Measurements from ENCODE around the gene KLHL30. TPM values are rescaled to one million over a fixed set of nuclear protein-coding genes. Genes with fewer than 3 reads are reported as not detected.

The KLHL30 gene
- total RNA-seq, 2 experiments from 2014 or later = 0.09 to 1.9 TPM

- no peak for DNase-seq (ENCODE audit: low spot score)
- Histone ChIP-seq H3K9me3 (ENCODE audit: low read length) (no peaks in the 10 kb centered on the region), H3K27ac (ENCODE audit: low read depth, low read length, poor library complexity, severe bottlenecking) (no peak overlapping the region), H3K4me3 (ENCODE audit: low read depth, low read length, poor library complexity, severe bottlenecking) (no peak overlapping the region), H4K20me1 (ENCODE audit: insufficient read depth, low read length) (0 out of 2 replicates have a peak, but pooled peaks cover 6% of the 10 kb centered on the region), H2AFZ (ENCODE audit: low read length) (no peak overlapping the region), H3K36me3 (ENCODE audit: insufficient read depth, low read length) (peaks cover 96% of the 10 kb centered on the region), H3K4me1 (ENCODE audit: insufficient read depth, low read length, poor library complexity, severe bottlenecking) (no peaks in the 10 kb centered on the region), H3K4me2 (ENCODE audit: low read length) (no peak overlapping the region), H3K9me2 (ENCODE audit: insufficient read depth, low read length) (no peaks in the 10 kb centered on the region), H3K79me2 (ENCODE audit: insufficient read depth, low read depth, low read length) (no peaks in the 10 kb centered on the region)
- ChIA-PET CTCF (ENCODE audit: unreplicated experiment) (no interaction called here), POLR2A (no interaction called here)
- intact Hi-C loops (cut with micrococcal nuclease; ENCODE audit: unreplicated experiment) = no loop called here
- TF ChIP-seq CTCF (conservative IDR thresholded peaks at IDR 0.05; ENCODE audit: low read length) (no peak), EZH2phosphoT487 (IDR thresholded peaks at IDR 0.05; ENCODE audit: borderline replicate concordance, low read depth, low read length) (no peak)
- no TSS peak for BruUV-seq (replicated peaks)
Measured at GRCh38 chr2:238180554-238180953, 42.1 kb downstream of the KLHL30 start.

- H4K20me1 ChIP-seq (ENCODE audit: insufficient read depth, low read length) = 0 out of 2 replicates have a peak, but pooled peaks cover 6% of the 10 kb centered on the region
- BruUV-seq (replicated peaks) = no TSS peak
- H3K9me3 ChIP-seq (ENCODE audit: low read length) = no peaks in the 10 kb centered on the region
- H2AFZ ChIP-seq (ENCODE audit: low read length) = no peak overlapping the region
- H3K4me1 ChIP-seq (ENCODE audit: insufficient read depth, low read length, poor library complexity, severe bottlenecking) = no peaks in the 10 kb centered on the region
- DNase-seq (ENCODE audit: low spot score) = no peak
- H3K4me2 ChIP-seq (ENCODE audit: low read length) = no peak overlapping the region
- POLR2A ChIA-PET = no interaction called here
- no peak overlapping the region for H3K27ac ChIP-seq (ENCODE audit: low read depth, low read length, poor library complexity, severe bottlenecking)
- TF ChIP-seq CTCF (conservative IDR thresholded peaks at IDR 0.05; ENCODE audit: low read length) (no peak), EZH2phosphoT487 (IDR thresholded peaks at IDR 0.05; ENCODE audit: borderline replicate concordance, low read depth, low read length) (no peak)
- peaks cover 98% of the 10 kb centered on the region for H3K36me3 ChIP-seq (ENCODE audit: insufficient read depth, low read length)
- no peaks in the 10 kb centered on the region for H3K9me2 ChIP-seq (ENCODE audit: insufficient read depth, low read length)
- CTCF ChIA-PET (ENCODE audit: unreplicated experiment) = no interaction called here
- intact Hi-C loops (cut with micrococcal nuclease; ENCODE audit: unreplicated experiment) = no loop called here
- no peaks in the 10 kb centered on the region for H3K79me2 ChIP-seq (ENCODE audit: insufficient read depth, low read depth, low read length)
- H3K4me3 ChIP-seq (ENCODE audit: low read depth, low read length, poor library complexity, severe bottlenecking) = no peak overlapping the region
Measured at GRCh38 chr2:238182362-238182761, 43.9 kb downstream of the KLHL30 start.

- H3K27ac ChIP-seq (ENCODE audit: low read depth, low read length, poor library complexity, severe bottlenecking) = no peak overlapping the region
- no peak overlapping the region for H3K4me3 ChIP-seq (ENCODE audit: low read depth, low read length, poor library complexity, severe bottlenecking)
- no peaks in the 10 kb centered on the region for H3K9me3 ChIP-seq (ENCODE audit: low read length)
- DNase-seq (ENCODE audit: low spot score) = no peak
- POLR2A ChIA-PET = no interaction called here
- H3K36me3 ChIP-seq (ENCODE audit: insufficient read depth, low read length) = peaks cover 98% of the 10 kb centered on the region
- H3K9me2 ChIP-seq (ENCODE audit: insufficient read depth, low read length) = no peaks in the 10 kb centered on the region
- no peak overlapping the region for H3K4me2 ChIP-seq (ENCODE audit: low read length)
- no TSS peak for BruUV-seq (replicated peaks)
- intact Hi-C loops (cut with micrococcal nuclease; ENCODE audit: unreplicated experiment) = no loop called here
- TF ChIP-seq EZH2phosphoT487 (IDR thresholded peaks at IDR 0.05; ENCODE audit: borderline replicate concordance, low read depth, low read length) (no peak), CTCF (conservative IDR thresholded peaks at IDR 0.05; ENCODE audit: low read length) (no peak)
- CTCF ChIA-PET (ENCODE audit: unreplicated experiment) = interaction anchor here (0.5 kb wide), 1 partner anchor 161 kb away, joined by 3 read pairs; no protein-coding TSS in a partner anchor
- H4K20me1 ChIP-seq (ENCODE audit: insufficient read depth, low read length) = 0 out of 2 replicates have a peak, but pooled peaks cover 6% of the 10 kb centered on the region
- no peak overlapping the region for H2AFZ ChIP-seq (ENCODE audit: low read length)
- no peaks in the 10 kb centered on the region for H3K79me2 ChIP-seq (ENCODE audit: insufficient read depth, low read depth, low read length)
- no peaks in the 10 kb centered on the region for H3K4me1 ChIP-seq (ENCODE audit: insufficient read depth, low read length, poor library complexity, severe bottlenecking)
Measured at GRCh38 chr2:238183821-238184220, 45.4 kb downstream of the KLHL30 start.
